ENCODE data around the gene ELMO2. TPM values are rescaled to one million over a fixed set of nuclear protein-coding genes. Genes with fewer than 3 reads are reported as not detected.
A peak's percentile ranks its signal among the peaks of the same experiment; 100 is the strongest.

The ELMO2 gene
- total and polyA plus RNA-seq, 9 of the 15 experiments (the other 6 are each of a cell fraction or from before 2014, with no cell fraction given) = 7.5 to 21.5 (median 15.9) TPM

GRCh38 chr20:46357030-46357514, 49.3 kb downstream of the ELMO2 start:
- H3K4me1 ChIP-seq (replicated peaks in 1 of 2; ENCODE audit: control insufficient read depth in 2 of 2, insufficient read depth in 2 of 2, low read length in 2 of 2) = peaks cover 0 to 29% of the 10 kb centered on the region in 2 experiments; a peak in 2 of 5 replicates
- BruUV-seq (replicated peaks) = no TSS peak
- H2AFZ ChIP-seq (ENCODE audit: low read depth, low read length) = no peak overlapping the region
- peaks cover 70% of the 10 kb centered on the region; the same call in 2 of the 3 replicates for H3K36me3 ChIP-seq (ENCODE audit: control insufficient read depth, insufficient read depth, low read length)
- H4K20me1 ChIP-seq (replicated peaks; ENCODE audit: control insufficient read depth, insufficient read depth, low read length) = peaks cover 32% of the 10 kb centered on the region
- TF ChIP-seq POLR2B (IDR thresholded peaks at IDR 0.05; ENCODE audit: low read depth, partially characterized antibody) (peak; percentile 16), POLR2G (IDR thresholded peaks at IDR 0.05; ENCODE audit: low read depth, low read length) (peak; percentile 57), HDAC3 (IDR thresholded peaks at IDR 0.05; ENCODE audit: borderline replicate concordance, partially characterized antibody) (no peak), EGR1 (conservative IDR thresholded peaks at IDR 0.05) (peak; percentile 16; the same call in 1 of the 2 replicates), SUPT5H (IDR thresholded peaks at IDR 0.05) (peak; percentile 33), DPF2 (IDR thresholded peaks at IDR 0.05) (no peak)
- H3K79me2 ChIP-seq (ENCODE audit: control insufficient read depth, insufficient read depth, low read length) = peaks cover 15% of the 10 kb centered on the region
- H3K9ac ChIP-seq (ENCODE audit: insufficient read depth in 1 of 2, low read depth in 2 of 2, low read length in 2 of 2) = no peak overlapping the region
- FAIRE-seq (no peak), ATAC-seq (no peak), DNase-seq (ENCODE audit: extremely low read depth in 1 of 4, low spot score in 3 of 4) (no peak)
- in situ Hi-C loops (cut with MboI) = loop anchor here (10.0 kb wide), 1 partner anchor 318 kb away; no protein-coding TSS in a partner anchor
- ChIA-PET CTCF (ENCODE audit: low intra/inter-chr PET ratio) (no interaction called here), POLR2A (interaction anchor here (0.6 kb wide), 1 partner anchor 452 kb away, joined by 3 read pairs; no protein-coding TSS in a partner anchor)
- intact Hi-C loops (cut with micrococcal nuclease) = no loop called here
- H3K9me1 ChIP-seq (ENCODE audit: control insufficient read depth, insufficient read depth, low read length) = peaks cover 8% of the 10 kb centered on the region
- 75% methylated on average over 12 of the region's 13 CpGs for WGBS (ENCODE audit: insufficient coverage, low coverage, missing lambda C conversion rate)
- H3K27me3 ChIP-seq (ENCODE audit: control insufficient read depth in 2 of 2, insufficient read depth in 2 of 2, low read length in 2 of 2) = no peaks in the 10 kb centered on the region
- H3K9me3 ChIP-seq (replicated peaks; ENCODE audit: control insufficient read depth, insufficient read depth, low read depth, low read length) = no peaks in the 10 kb centered on the region
- H3K4me2 ChIP-seq (ENCODE audit: insufficient read depth, low read length) = no peak overlapping the region
- no peak overlapping the region for H3K4me3 ChIP-seq
- no peak overlapping the region for H3K27ac ChIP-seq (ENCODE audit: extremely low read depth, low read depth, low read length)
